NB4 (cell line): ENCODE results near the gene MACROD2.

ENCODE experiments used
- MYC ChIP-seq: IDR thresholded peaks from 2 replicates; pipeline ENCODE4 v1.6.1; 2011; ENCODE audit warnings: low read depth, low read length
- POLR2A ChIP-seq: IDR thresholded peaks from 2 replicates; pipeline ENCODE4 v1.6.1; 2011; ENCODE audit warnings: mild to moderate bottlenecking; ENCODE audit not compliant: insufficient read length; ENCODE audit errors: extremely low read depth
- TF ChIP-seq, protein P1 (sequence below): IDR thresholded peaks from one replicate; pipeline ENCODE4 v1.5.1; 2012; ENCODE audit warnings: low read depth, low read length

DNA sequence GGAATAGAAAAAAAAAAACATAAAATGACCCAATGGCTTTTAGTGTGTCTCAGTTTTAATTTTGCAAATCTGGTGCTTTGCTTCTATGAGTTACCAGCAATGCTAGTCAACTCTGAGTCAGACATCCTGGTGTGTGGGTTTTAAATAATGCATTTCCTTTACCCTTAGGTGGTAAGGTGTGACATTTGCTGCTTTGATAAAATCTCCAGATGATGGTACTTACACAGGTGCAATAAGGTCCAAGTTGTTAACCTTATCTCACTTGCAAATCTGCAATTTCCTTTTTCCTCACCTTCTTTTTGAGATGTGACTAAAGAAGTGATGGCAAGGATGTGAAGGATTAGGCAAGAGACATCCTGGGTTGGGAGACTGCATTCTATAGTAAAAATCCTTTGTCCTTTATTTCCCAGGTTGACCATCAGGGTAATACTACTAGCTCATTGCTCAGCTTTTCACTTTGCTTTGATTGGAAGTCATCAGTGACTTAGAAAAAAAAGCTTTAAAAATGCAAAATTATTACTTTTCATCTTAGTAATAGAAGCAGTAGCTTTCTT lies 1160.6 kb downstream of the MACROD2 start:
- TF ChIP-seq POLR2A: no peak
- TF ChIP-seq, protein P1, sequence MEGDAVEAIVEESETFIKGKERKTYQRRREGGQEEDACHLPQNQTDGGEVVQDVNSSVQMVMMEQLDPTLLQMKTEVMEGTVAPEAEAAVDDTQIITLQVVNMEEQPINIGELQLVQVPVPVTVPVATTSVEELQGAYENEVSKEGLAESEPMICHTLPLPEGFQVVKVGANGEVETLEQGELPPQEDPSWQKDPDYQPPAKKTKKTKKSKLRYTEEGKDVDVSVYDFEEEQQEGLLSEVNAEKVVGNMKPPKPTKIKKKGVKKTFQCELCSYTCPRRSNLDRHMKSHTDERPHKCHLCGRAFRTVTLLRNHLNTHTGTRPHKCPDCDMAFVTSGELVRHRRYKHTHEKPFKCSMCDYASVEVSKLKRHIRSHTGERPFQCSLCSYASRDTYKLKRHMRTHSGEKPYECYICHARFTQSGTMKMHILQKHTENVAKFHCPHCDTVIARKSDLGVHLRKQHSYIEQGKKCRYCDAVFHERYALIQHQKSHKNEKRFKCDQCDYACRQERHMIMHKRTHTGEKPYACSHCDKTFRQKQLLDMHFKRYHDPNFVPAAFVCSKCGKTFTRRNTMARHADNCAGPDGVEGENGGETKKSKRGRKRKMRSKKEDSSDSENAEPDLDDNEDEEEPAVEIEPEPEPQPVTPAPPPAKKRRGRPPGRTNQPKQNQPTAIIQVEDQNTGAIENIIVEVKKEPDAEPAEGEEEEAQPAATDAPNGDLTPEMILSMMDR: no peak
- TF ChIP-seq MYC: no peak
